Astrocyte of the spinal cord (primary cell): Measurements from ENCODE around the gene PTGER1.

Source experiments
- DNase-seq: peaks from one replicate; pipeline ENCODE4 v3.0.0; 2011; ENCODE audit warnings: low read depth, low spot score
- H3K4me3 ChIP-seq: 2 replicates; pipeline ENCODE4 v1.5.1; 2011; ENCODE audit warnings: low read depth, mild to moderate bottlenecking, low read length, moderate library complexity
- CTCF ChIP-seq: IDR thresholded peaks from 2 replicates; pipeline ENCODE4 v1.5.1; 2012; ENCODE audit warnings: low read depth, mild to moderate bottlenecking, low read length, inconsistent platforms
- in situ Hi-C: cut with HindIII; loops from 2 replicates; pipeline ENCODE4 v1.10.0; 2017; ENCODE audit warnings: low sequenced_read_pairs

Gene PTGER1

GRCh38 chr19:14516746-14517438 is 41.7 kb upstream of the PTGER1 start:
- in situ Hi-C loops, result no loop called here
- DNase-seq, result no peak
- H3K4me3 ChIP-seq, result peak overlapping the region; percentile 68
- no peak for TF ChIP-seq CTCF

- H3K4me3 ChIP-seq, result peak overlapping the region; percentile 68
- TF ChIP-seq CTCF, result no peak
- no peak for DNase-seq
- in situ Hi-C loops, result no loop called here
Measured at GRCh38 chr19:14516048-14516534, 40.9 kb upstream of the PTGER1 start.

- in situ Hi-C loops, result no loop called here
- peak overlapping the region; percentile 68 for H3K4me3 ChIP-seq
- no peak for DNase-seq
- no peak for TF ChIP-seq CTCF
Measured at GRCh38 chr19:14515501-14516047, 40.4 kb upstream of the PTGER1 start.

GRCh38 chr19:14514215-14514863 is 39.2 kb upstream of the PTGER1 start:
- no peak for TF ChIP-seq CTCF
- no peak overlapping the region for H3K4me3 ChIP-seq
- in situ Hi-C loops, result no loop called here
- no peak for DNase-seq

GRCh38 chr19:14512406-14512961 is 37.3 kb upstream of the PTGER1 start:
- DNase-seq, result no peak

More at GRCh38 chr19:14512406-14512961, 37.3 kb upstream of the PTGER1 start:
- H3K4me3 ChIP-seq, result no peak overlapping the region
- TF ChIP-seq CTCF, result no peak
- in situ Hi-C loops, result no loop called here
